HG02642 (cell line): ENCODE results near the gene WASHC4.
"Not testable (repeated sequence)": the region's sequence is repeated elsewhere in the genome, so short reads cannot be mapped to it uniquely, and the experiment has no call there.

Experiments used
- ATAC-seq: cut with Tn5 transposase; IDR thresholded peaks from one replicate; pipeline ENCODE4 v1.9.1; 2021; ENCODE audit warnings: mild to moderate bottlenecking; ENCODE audit not compliant: unreplicated experiment, poor library complexity

WASHC4 gene

DNA sequence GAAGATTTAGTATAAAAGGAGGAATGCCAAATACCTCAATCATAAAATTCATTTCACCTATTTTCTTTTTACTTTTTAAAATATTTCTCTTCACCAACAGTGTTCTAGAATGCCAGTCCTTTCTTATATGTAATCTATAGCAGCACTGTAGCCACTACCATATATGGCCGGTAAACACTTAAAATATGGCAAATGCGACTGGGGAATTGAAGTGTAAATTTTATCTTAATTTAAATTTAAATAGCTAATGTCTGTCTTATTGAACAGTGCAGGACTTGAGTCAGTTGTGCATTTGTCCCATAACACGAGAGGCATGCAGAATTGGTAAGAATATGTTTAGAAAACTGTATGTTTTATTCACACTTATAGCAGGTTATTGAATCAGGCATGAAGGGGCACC, 50.1 kb downstream of the WASHC4 start:
- ATAC-seq: no peak

DNA sequence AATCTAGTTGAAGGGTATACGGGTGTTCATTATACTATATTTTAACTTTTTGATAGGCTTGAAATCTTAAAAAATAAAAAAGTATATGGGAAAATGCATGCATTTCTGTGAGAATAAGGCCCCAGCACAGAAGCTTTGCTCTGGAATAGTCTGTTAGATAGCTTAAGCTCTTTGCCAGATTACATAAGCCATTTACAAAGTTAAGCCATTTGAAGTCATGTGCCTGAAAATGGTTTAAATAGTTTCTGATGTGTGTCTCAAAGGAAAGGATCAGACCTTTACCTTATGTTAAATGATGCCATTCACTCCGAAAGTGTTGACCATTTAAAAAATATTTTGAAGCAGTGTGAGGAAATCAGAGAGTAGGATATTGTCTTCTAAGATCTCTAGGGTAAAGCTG, 51.3 kb downstream of the WASHC4 start:
- no peak for ATAC-seq

DNA sequence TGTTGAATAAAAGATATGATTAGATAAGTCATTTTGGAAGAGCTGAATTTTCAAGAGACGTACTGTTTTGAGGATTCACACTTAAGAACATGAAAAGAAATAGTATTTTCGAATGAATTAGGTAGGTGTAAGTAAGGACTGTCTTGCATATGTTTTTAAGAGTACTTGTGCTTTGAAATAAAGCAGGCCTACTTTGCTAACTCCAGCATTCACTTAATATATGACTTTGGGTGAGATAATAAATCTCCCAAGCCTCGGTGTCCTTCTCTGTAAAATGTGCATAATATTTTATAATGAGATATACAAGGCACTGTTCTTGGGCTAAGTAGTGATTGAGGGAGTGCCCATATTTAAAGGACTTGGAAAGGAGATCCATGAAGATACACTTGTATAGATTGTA, 54.6 kb downstream of the WASHC4 start:
- no peak for ATAC-seq

DNA sequence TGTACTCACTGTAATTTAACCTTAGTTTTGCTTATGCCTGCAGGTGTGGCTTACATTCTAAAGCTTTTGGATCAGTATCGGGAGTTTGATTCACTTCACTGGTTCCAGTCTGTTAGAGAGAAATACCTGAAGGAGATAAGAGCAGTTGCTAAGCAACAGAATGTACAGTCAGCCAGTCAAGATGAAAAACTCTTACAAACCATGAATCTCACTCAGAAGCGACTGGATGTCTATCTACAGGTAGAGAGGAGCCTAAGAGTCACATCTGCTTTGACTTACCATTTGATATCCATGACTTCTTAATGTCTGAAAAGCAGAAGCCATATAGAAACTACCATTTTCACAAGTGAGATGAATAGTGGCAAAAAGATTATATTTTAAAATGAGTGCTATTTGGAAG, 56.5 kb downstream of the WASHC4 start:
- ATAC-seq: no peak

DNA sequence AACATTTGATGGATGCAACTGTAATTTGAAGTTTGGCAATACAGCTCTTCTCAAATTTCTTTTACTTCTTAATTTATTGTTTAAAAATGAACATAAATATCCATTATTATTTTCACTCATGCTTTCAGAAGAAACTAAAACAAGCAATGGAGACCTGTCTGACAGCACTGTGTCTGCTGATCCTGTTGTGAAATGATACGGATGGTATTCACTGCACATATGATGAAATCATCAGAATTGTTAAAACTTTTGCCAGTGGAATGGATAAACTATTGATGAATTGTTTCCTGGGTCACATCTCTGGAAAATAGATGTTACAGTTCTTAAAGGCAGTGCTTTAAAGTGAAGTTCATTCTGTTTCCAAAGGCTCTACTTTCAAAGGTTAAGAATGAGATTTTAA, 59.2 kb downstream of the WASHC4 start:
- no peak for ATAC-seq

DNA sequence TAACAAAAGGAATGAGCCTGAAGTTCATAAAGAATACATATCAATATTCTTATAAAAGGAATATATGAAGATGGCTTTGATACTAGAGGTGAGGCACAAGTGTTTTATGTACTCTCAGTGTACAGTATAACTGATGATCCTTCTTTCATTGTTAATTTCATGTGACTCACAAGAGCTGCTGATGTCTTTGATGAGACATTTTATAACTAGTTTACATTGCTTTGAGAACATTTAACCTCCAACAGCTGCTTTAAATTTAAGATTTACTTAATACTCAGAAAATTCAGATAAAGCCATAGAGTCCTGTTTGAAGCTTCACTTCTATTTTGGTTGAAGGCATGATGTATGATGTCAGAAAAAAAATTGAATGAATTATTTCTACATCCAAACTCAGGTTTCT, 59.8 kb downstream of the WASHC4 start:
- ATAC-seq: no peak

DNA sequence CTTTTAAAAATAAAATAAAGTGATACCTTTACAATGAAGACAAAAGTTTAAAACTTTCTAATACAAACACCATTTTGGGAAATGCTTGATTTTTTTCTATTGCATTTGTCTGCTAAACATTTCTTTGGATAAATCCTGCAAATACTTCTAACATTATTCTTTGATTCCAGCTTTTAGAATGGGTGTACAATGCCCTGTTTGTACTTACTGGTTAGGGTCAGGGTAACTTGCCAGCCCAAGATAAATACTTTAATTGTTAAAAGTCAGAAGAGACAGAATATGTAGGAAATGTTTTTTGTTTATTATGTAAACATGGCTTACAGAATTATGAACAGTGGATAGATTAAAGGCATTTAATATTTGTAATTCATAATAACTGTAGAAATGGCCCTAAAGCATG, 60.5 kb downstream of the WASHC4 start:
- ATAC-seq: no peak

DNA sequence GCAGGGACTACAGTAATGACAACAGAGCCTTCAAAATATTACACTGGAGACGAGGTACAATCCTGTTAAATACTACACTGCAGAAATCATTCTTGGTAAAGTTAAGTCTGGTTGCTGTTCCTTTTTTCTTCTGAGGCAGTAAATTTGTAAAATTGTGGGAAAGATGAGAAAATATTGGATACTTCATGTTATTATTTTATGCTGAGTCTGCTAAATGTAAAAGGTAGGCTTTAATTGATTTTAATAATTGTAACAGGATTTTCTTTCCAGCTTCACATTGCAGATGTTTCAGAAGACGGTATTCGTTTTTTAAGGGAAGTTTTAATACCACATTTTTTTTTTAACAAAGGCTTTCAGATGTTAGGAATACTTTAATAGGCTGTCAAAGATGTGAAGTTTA, 62.6 kb downstream of the WASHC4 start:
- ATAC-seq: no peak

DNA sequence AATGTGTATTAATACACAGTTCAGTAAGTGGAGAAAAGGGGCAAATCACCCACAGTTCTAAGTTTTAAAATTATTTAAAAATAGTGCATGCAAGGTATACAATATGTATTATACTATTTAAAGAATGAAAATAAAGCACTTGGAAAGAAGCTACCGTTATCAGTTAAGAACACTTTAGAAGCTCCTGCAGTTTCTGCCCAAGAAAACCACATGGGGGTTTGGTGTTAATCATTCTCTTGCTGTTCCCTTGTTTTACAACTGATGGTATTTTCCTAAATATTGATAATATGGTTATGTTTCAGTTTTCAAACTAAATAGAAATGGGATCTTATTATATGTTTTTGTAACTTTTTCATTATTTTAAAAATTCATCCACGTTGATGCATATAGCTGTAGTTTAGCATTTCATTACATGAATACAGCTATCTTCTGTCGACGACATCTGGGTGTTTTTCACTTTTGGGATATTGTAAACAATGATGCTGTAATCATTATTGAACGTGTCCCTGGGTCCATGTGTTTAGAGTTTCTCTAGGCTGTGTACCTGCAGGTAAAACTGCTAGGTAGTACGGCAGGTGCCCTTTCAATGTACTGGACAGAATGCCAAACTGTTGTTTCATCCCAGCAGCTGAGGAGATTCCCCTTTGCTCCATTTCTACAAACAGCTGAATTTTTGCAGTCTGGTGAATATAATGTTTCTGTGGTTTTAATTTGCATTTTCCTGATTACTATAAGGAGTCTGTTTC, 64.3 kb downstream of the WASHC4 start:
- no peak for ATAC-seq

DNA sequence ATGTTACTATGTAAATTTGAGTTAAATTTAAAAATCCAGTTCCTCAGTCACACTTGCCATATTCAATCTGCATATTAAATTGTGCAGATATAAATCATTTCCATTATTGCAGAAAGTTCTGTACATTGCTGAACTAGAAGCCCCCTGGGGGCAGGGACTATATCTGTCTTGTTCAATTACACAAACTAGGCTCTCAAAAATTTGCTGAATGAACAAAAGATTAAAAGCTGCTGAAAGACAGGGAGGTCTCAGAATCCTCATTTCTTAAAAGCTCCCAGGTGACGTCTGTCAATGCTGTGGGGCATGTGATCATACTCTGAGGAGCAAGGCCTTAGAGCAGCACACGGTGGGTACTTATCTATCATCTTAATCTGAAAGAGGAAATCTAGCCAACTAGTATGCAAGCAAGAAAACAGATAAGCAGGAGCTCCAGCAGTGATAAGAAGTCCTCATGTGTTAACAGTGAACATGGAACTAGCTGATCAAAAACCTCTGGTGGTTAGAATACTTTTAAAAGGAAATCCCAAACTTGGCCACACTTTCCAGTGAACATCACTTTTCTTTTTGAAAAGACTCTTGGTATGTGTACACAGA, 68.0 kb downstream of the WASHC4 start:
- ATAC-seq: no peak

DNA sequence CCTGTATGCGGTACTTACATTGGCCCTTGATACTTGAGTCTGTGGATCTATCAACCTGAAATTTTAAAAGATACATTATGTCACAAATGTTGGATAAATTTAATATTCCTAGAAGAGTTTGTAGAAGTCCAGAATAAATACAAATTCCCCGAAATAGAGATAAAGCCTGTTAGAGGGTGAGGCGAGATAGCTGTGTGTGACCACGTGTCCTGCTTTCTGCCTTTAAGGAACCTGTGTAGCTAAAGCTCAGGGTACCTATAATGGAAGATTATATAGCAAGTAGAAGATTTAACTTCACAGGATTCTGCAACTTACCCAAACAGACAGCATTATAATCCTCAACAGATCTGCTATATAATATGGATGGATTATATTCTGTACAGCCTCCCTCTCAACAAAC, 69.7 kb downstream of the WASHC4 start:
- no peak for ATAC-seq

DNA sequence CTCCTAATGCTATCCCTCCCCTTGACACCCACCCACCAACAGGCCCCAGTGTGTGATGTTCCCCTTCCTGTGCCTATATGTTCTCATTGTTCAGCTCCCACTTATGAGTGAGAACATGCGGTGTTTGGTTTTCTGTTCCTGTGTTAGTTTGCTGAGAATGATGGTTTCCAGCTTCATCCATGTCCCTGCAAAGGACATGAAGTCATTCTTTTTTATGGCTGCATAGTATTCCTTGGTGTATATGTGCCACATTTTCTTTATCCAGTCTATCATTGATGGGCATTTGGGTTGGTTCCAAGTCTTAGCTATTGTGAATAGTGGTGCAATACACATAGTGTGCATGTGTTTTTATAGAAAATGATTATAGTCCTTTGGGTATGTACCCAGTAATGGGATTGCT, 71.6 kb downstream of the WASHC4 start:
- ATAC-seq: not testable (repeated sequence)

DNA sequence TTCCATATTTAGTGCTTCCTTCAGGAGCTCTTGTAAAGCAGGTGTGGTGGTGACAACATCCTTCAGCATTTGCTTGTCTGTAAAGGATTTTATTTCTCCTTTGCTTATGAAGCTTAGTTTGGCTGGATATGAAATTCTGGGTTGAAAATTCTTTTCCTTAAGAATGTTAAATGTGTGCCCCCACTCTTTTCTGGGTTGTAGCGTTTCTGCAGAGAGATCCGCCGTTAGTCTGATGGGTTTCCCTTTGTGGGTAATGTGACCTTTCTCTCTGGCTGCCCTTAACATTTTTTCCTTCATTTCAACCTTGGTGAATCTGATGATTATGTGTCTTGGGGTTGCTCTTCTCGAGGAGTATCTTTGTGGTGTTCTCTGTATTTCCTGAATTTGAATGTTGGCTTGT, 75.9 kb downstream of the WASHC4 start:
- not testable (repeated sequence) for ATAC-seq

DNA sequence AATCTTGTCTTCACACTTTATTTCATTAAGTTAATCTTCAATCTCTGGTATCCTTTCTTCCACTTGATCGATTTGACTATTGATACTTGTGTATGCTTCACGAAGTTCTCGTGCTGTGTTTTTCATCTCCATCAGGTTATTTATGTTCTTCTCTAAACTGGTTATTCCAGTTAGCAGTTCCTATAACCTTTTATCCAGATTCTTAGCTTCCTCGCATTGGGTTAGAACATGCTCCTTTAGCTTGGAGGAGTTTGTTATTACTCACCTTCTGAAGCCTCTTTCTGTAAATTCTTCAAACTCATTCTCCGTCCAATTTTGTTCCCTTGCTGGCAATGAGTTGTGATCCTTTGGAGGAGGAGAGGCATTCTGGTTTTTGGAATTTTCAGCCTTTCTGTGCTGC, 76.4 kb downstream of the WASHC4 start:
- ATAC-seq: not testable (repeated sequence)

DNA sequence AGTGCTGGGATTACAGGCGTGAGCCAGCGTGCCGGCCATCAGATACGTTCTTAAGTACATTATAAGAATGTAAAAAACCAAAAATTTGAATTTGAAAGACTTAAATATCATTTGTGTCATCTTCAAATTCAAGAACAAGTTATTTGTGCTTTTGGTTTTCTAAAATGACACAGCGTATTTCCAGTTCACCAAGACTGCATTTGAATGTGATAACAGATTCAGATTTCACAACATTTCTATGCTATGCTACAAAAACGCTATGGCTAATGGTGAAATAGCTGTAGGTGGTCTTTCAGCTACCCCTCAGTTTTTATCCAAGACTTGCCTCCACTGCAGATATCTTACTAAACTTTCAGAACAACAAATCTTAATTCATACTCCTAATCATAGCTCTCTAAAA, 81.8 kb downstream of the WASHC4 start:
- ATAC-seq: no peak

DNA sequence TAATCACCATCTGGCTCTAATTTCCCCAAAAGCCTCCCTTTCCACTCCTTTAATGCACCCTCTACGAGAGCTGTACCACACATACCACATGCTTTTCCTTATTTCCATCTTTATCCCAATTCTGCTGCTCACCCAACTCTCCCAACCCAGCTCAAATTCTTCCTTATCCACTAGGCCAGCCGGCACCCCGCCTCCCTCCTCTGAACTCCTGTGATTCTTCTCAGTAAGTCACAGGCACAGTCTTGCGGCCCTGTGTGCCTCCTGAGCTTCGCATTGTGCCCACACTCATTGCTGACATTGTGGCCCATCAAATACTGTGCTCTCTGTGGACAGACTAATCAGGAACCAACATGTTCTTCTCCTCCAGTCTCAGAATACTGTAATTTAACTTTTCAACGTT, 83.0 kb downstream of the WASHC4 start:
- ATAC-seq: no peak

DNA sequence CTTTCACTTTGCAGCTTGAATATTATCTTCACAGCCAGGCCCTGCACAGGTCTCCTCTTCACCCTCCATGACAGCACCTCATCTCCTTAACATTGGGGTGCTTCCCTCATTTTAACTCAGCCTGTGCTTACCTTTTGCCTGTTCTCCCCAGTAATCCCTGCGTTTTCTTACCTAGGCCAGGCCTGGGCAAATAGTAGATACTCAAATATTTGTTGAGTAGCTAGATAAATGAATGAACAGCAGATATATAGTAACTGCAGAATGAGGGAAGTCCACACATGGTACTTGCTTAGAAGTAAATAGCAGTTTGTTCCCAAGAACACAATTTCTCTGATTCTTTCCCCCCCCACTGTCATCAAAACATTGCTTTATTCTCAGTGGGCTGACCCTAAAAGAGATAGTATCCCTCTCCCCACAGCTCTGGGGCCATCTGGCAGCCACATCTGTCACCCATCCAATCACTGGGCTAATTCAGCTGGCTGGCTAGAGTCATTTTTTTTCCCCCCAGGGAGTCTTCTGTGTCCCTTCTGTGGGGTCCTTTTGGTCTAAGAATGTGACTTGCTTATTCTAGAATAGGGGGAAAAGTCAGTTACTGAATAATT, 85.2 kb downstream of the WASHC4 start:
- ATAC-seq: no peak

DNA sequence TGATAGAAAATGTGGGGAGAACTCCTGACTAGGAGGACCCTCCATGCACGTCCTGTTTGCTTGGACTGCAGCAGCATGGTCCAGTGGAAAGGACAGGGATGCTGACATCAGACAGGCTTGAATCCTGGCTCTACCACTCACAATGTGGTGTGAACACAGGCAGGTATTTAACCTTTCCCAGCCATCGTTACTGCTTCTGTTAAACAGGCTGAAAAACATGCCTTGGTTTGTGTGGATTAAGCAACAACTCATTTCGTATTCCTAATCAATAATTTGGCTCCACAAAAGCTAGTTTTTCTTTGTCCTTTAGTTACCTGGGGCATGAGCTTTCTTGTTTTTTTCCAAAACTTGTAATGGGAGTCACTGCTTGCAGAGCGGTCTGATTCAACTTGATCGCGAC, 87.4 kb downstream of the WASHC4 start:
- no peak for ATAC-seq

DNA sequence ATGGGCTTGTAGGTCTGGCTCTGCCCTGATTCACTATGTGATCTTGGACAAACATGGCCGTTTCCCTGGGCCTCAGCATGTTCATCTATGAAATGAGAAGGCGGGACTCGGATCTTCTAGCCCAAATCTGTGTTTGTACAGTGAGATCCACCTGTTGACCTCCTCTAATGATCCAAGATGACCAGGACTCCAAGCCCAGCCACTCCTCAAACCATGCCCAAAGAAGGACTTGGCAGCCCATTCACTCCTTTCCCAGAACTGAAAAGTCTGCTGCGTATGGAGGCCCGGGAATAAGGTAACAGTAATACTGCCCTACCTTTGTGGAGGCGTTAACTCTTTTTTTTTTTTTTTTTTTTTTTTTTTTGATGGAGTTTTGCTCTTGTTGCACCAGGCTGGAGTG, 88.6 kb downstream of the WASHC4 start:
- no peak for ATAC-seq

DNA sequence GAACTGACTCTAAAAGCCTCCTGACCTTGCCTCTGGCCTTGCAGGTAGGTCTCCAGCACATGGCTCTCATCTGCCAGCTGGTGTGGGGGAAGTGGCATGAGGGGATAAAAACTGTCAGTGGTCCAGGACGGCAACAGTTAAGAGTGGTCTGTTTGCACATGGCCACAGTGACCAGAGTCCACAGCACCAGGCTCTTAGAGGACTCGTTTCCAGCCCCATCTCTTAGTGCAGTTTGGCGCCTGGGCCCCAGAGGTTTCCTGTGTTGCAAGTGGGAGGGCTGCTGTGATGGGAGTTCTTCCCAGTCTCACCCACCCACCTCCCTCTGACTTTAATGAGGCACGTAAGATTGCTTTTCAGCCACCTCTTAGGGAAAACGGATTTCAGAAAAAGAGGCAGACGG, 91.4 kb downstream of the WASHC4 start:
- no peak for ATAC-seq

DNA sequence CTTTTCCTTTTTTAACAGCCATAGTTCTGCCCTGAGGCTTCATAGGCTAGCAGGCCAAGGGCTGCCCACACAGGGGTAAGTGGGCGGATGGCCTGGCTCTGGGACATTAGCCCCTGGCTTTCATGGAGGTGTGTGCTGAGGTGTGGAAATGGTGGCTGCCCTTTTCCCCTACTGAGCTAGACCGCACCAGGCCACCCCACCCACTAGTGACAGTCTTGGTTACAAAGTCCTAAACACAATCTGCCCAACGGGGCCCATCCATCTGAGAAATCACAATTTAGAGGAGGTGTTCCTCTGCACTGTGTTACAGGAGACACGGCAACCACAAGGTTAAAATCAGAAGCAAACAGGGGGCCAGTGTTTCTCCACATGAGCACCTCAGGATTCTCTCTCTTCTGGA, 92.9 kb downstream of the WASHC4 start:
- no peak for ATAC-seq

DNA sequence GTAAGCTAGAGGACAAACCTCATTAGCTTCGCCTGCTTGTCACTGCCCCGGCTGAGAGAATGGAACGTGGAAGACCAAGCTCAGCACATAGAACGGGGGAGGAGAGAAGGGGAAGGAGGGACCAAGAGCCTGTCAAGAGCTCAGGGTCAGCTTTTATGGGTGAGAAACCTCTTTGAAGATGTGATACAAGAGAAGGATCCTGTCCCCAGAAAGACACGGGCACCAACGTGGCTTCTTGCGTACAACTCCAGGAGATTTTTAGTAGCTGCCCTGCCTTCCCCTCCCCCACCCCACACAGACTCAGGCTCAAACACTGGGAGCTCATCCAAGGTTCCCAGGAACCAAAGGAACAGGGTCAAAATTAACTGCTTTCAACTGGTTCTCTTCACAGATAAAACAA, 93.8 kb downstream of the WASHC4 start:
- ATAC-seq: no peak
